Brain pericyte (primary cell): ENCODE measurements around the gene UQCRC1.
"Not testable (repeated sequence)": the region's sequence is repeated elsewhere in the genome, so short reads cannot be mapped to it uniquely, and the experiment has no call there.

ENCODE experiments used
- DNase-seq: peaks from one replicate; pipeline ENCODE4 v3.0.0-alpha.2; 2012; ENCODE audit warnings: low read depth, low spot score

The UQCRC1 gene

DNA sequence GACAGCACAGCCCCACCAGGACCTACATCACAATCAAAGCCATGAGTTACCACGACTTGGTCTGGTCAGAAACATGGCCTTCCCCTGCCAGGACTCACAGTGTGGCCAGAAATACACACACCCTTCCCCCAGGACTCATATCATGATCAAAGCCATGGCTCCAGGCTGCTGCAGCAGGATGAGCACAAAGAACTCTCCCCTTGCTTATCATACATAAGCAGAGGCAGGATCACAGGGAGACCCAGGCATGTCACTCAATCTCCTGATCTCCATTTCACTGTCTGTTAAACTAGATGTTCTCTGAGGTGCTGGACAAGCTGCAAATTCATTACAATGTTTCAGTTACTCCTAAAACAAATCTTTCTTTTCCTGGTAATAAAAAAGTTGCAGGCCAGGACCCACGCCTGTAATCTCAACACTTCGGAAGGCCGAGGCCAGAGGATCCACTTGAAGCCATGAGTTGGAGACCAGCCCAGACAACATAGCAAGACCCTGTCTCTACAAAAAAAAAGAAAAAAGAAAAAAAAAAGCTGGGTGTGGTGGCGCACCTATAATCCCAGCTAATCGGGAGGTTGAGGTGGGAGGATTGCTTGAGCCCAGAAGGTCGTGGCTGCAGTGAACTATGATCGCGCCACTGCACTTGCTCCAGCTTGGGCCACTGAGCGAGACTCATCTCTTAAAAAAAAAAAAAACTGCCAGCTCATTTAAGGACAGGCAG is 54.1 kb downstream of the UQCRC1 start:
- DNase-seq: no peak

- no peak for DNase-seq
These were observed 55.3 kb downstream of the UQCRC1 start for GRCh38 chr3:48553886-48554845.

DNA sequence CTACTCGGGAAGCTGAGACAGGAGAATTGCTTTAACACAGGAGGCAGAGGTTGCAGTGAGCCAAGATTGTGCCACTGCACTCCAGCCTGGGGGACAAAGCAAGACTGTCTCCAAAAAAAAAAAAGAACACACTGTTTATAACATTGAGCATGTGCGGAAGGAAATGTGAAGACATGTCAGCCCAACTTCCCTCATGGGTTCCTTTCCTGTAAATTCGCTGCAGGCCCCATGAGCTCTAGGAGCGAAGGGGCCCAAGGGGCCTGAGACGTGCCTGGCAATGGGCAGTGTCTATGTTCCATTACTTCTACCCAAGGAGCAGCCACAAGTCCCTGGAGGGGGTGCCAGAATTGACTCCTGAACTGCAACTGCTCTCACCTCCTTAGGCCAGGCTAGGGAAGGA is 56.1 kb downstream of the UQCRC1 start:
- no peak for DNase-seq

- no peak for DNase-seq
These were observed 57.1 kb downstream of the UQCRC1 start for GRCh38 chr3:48552111-48552951.

DNA sequence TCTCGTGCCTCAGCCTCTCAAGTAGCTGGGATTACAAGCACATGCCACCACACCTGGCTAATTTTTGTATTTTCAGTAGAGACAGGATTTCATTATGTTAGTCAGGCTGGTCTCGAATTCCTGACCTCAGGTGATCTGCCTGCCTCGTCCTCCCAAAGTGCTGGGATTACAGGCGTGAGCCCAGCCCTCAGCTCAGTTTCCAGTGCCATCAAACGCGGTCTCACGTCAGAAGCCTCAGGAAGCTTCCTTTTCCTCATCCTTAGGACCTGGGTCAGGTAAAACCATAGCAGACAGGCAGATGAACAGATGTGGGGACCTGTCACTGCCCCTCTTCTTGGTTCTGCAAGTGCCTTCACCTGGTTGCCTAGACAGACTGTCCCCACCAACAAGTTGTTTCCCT is 57.8 kb downstream of the UQCRC1 start:
- not testable (repeated sequence) for DNase-seq
